Gastroesophageal sphincter (tissue), 3 donors: ENCODE results near the gene MGAT5B.

Experiments
- CTCF ChIP-seq, 4 experiments: fragments of 200-600 bp in 2 of 4; fragments of 450-650 bp in 2 of 4; sonication (generic) in 1 of 4; IDR thresholded peaks; one replicate each; pipeline ENCODE4 v1.5.1; 2017 to 2019; ENCODE audit warnings: antibody characterized with exemption in 4 of 4, mild to moderate bottlenecking in 2 of 4, moderate library complexity in 2 of 4
- POLR2A ChIP-seq, 2 donors: fragments of 450-650 bp; IDR thresholded peaks; one replicate each; pipeline ENCODE4 v1.6.1; 2017; ENCODE audit warnings: antibody characterized with exemption in 2 of 2, mild to moderate bottlenecking in 2 of 2, moderate library complexity in 1 of 2
- POLR2AphosphoS5 ChIP-seq: sonication (generic); formaldehyde crosslinking; IDR thresholded peaks from one replicate; pipeline ENCODE4 v1.6.1; 2017; ENCODE audit warnings: antibody characterized with exemption

GRCh38 chr17:76929601-76930000, 61.4 kb downstream of the MGAT5B start:
- TF ChIP-seq CTCF (IDR thresholded peaks at IDR 0.05) (no peak), POLR2A (IDR thresholded peaks at IDR 0.05) (no peak), POLR2AphosphoS5 (no peak)
